Measurements from ENCODE around the gene ECD.
A peak's percentile ranks its signal among the peaks of the same experiment; 100 is the strongest.

Gene ECD

GRCh38 chr10:73167783-73168464 lies at the start of gene ECD, which contains the start of gene FAM149B1:
ECD (minus strand) TSS chr10:73168008; CDS start chr10:73163937, 4,071 bp downstream.
FAM149B1 (plus strand) TSS chr10:73168119; CDS start chr10:73168340, 221 bp downstream.
- DNase-seq = peak; percentile 99

- DNase-seq = no peak
Measured at GRCh38 chr10:73215749-73216148, 47.9 kb upstream of the ECD start.

- DNase-seq = no peak
Measured at GRCh38 chr10:73211106-73211811, 43.5 kb upstream of the ECD start.

- no peak for DNase-seq
Measured at GRCh38 chr10:73210395-73211105, 42.7 kb upstream of the ECD start.

GRCh38 chr10:73209705-73210104 lies 41.9 kb upstream of the ECD start:
- DNase-seq = no peak

- DNase-seq = no peak
Measured at GRCh38 chr10:73207883-73208282, 40.1 kb upstream of the ECD start.

- DNase-seq = no peak
Measured at GRCh38 chr10:73206385-73206784, 38.6 kb upstream of the ECD start.

- no peak for DNase-seq
Measured at GRCh38 chr10:73205890-73206289, 38.1 kb upstream of the ECD start.

GRCh38 chr10:73205081-73205480 lies 37.3 kb upstream of the ECD start:
- DNase-seq = no peak

GRCh38 chr10:73190188-73190587 lies 22.4 kb upstream of the ECD start:
- DNase-seq = no peak

GRCh38 chr10:73186266-73186665 lies 18.5 kb upstream of the ECD start:
- no peak for DNase-seq

GRCh38 chr10:73183667-73184281 lies 16.0 kb upstream of the ECD start:
- DNase-seq = no peak

GRCh38 chr10:73182568-73182967 lies 14.8 kb upstream of the ECD start:
- DNase-seq = no peak

GRCh38 chr10:73174148-73174925 lies 6.5 kb upstream of the ECD start:
- DNase-seq = no peak

GRCh38 chr10:73172867-73173266 lies 5.1 kb upstream of the ECD start:
- DNase-seq = no peak

- DNase-seq = peak; percentile 4
Measured at GRCh38 chr10:73169320-73169719, 1.5 kb upstream of the ECD start.

GRCh38 chr10:73168465-73168803 lies 626 bp upstream of the ECD start:
- DNase-seq = no peak

GRCh38 chr10:73167458-73167782 lies 388 bp downstream of the ECD start:
- DNase-seq = no peak

- DNase-seq = no peak
Measured at GRCh38 chr10:73166972-73167371, 836 bp downstream of the ECD start.

- no peak for DNase-seq
Measured at GRCh38 chr10:73163096-73163495, 4.7 kb downstream of the ECD start.

- DNase-seq = no peak
Measured at GRCh38 chr10:73161662-73162061, 6.1 kb downstream of the ECD start.

GRCh38 chr10:73161079-73161478 lies 6.7 kb downstream of the ECD start:
- DNase-seq = no peak

Measured in eye (tissue), 1 donor.